HT-29 (cell line): ENCODE data around the gene GPR179. TPM values are rescaled to one million over a fixed set of nuclear protein-coding genes. Genes with fewer than 3 reads are reported as not detected.
"Not testable (repeated sequence)": the region's sequence is repeated elsewhere in the genome, so short reads cannot be mapped to it uniquely, and the experiment has no call there.

ENCODE experiments used
- DNase-seq: peaks from one replicate; pipeline ENCODE4 v3.0.0-alpha.2; 2015; ENCODE audit warnings: low spot score
- total RNA-seq: library from RNA; depleted of rRNA; stranded (reverse); fragments of >200 nt; shearing (Covaris generic); gene quantifications from 2 replicates; pipeline ENCODE4 v1.2.3, GENCODE V29; 2014; rRNA removed

The GPR179 gene
- total RNA-seq, 1 experiment from 2014 or later = 0.13 TPM

GRCh38 chr17:38322156-38322779, 21.5 kb downstream of the GPR179 start:
- peak; percentile 88 for DNase-seq

- DNase-seq = peak; percentile 93
Observed at GRCh38 chr17:38320482-38320881, 23.3 kb downstream of the GPR179 start.

- DNase-seq = no peak
Observed at GRCh38 chr17:38317081-38317480, 26.7 kb downstream of the GPR179 start.

- no peak for DNase-seq
Observed at GRCh38 chr17:38315497-38315896, 28.3 kb downstream of the GPR179 start.

- peak; percentile 100 for DNase-seq
Observed at GRCh38 chr17:38296834-38297517, 46.8 kb downstream of the GPR179 start, which contains the start of gene MRPL45. TSS of gene MRPL45 (plus strand) at chr17:38297168. CDS start at chr17:38297184, 16 bp downstream.

- DNase-seq = peak; percentile 32
Observed at GRCh38 chr17:38295602-38296365, 48.0 kb downstream of the GPR179 start.

GRCh38 chr17:38289760-38290159, 54.0 kb downstream of the GPR179 start:
- not testable (repeated sequence) for DNase-seq

- DNase-seq = peak; percentile 74
Observed at GRCh38 chr17:38288217-38288827, 55.4 kb downstream of the GPR179 start.

GRCh38 chr17:38286501-38287091, 57.2 kb downstream of the GPR179 start:
- DNase-seq = peak; percentile 89

GRCh38 chr17:38285994-38286393, 57.8 kb downstream of the GPR179 start:
- peak; percentile 55 for DNase-seq

Other genes starting within 250 kb of the GPR179 start
- gene TBC1D3E, start 216.0 kb downstream of the GPR179 start, total RNA-seq = not detected in 2 replicates
- not detected in 2 replicates for gene TBC1D3, start 151.4 kb downstream of the GPR179 start, total RNA-seq
- gene MRPL45, start 46.8 kb downstream of the GPR179 start, total RNA-seq = 81.6 and 82.3 TPM in 2 replicates
- gene SOCS7, start 7.9 kb upstream of the GPR179 start, total RNA-seq = 28.8 and 36.2 TPM in 2 replicates
- 326 and 391 TPM in 2 replicates for gene ARHGAP23, start 84.5 kb upstream of the GPR179 start, total RNA-seq